GM19328 (cell line): ENCODE measurements around the gene GNAO1.

Experiments used
- ATAC-seq: cut with Tn5 transposase; IDR thresholded peaks from one replicate; pipeline ENCODE4 v1.9.1; 2021; ENCODE audit warnings: mild to moderate bottlenecking, moderate library complexity; ENCODE audit not compliant: unreplicated experiment

GNAO1 gene

DNA sequence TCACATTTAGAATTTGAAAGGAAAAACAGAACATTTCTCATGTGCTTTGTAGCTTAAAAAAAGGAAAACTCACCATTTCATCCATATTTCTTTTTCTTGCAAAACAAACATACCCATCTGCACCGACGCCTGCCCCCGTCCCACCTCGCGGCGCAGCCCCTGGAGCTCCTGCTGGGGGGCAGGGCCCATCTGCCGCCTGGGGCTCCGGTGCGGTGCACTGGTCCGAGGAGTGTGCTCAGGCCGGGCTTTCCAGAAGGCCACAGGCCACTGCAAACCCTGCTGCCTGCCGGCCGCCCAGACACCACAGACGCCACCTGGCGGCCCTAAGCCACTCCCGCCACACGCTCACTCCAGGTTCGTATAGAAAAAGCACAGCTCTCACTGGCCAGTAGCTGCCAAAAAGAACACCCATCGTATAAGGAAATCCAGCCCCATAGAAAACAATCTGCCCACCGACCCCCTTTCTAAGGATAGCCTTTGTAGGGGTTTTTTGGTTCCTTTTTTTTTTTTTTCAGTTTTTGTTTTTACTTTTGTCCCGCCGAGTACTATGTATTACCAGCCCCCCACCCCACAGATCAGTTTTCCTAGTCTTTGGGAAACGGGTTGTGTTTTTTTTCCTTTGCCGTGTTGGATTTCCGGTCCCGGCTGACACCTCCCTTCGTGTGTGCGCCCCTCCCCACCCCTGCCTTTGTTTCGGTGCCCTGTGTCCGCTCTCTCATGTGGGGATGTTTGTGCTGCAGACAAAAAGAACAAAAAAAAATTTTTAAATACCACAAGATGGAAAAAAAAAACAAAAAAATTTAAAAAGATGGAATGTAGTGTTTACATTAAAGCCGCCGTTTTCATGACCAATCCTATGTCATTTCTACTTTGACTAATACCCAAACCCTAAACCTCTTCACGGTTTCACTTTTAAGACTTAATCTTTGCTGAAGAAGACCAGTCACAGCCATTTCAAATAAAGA is 165.3 kb downstream of the GNAO1 start:
- peak; percentile 83 for ATAC-seq

GRCh38 chr16:56357241-56357764 is 166.0 kb downstream of the GNAO1 start:
- ATAC-seq, result peak; percentile 5

GRCh38 chr16:56357765-56358322 is 166.6 kb downstream of the GNAO1 start:
- ATAC-seq, result no peak

- ATAC-seq, result no peak
Observed at GRCh38 chr16:56360117-56361008, 169.1 kb downstream of the GNAO1 start.

DNA sequence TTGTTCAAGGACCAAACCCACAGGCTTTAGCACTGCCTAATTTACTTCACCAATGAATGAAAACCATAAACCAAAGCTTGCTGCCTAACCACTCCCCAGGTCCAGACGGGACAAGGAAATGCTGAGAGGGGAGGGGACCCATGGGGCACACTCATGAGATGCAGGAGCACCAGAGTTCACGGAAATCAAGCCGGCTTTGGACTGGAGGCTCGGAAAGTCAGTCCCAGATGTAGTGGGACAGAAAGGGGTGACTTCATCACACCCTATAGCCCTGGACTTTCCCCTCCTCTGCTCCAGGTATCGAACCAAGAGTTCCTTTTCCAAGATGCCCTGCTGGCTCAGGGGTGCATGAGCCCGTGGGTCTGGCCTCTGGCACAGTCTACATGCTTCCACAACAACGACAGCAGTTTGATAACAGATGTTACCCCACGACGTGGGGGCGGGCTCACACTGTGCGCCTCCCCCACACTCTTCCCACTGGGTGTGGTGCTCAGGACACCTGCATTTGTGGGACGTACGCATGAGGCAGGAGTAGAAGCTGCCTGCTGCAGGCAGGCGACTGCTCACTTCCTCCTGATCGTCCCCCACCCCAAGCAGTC is 170.9 kb downstream of the GNAO1 start:
- ATAC-seq, result no peak

DNA sequence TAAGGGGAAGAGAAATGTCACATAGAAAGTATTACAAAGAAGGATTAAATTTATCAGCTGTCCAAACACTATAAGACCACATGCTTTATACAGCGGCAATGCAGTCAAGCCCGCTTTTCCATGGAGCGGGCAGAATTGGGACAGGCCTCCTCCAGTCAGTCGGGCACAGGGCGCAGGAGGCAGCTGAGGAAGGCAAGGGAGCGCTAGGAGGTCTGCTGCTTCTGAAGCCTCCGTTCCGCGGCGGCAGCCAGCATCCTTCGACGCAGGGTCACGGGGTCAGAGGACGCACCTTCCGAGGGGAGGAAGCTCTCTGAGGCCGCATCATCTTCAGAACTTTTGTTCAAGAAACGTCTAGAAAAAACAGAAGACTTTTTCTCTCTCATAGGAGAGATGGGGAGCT is 171.4 kb downstream of the GNAO1 start:
- no peak for ATAC-seq

DNA sequence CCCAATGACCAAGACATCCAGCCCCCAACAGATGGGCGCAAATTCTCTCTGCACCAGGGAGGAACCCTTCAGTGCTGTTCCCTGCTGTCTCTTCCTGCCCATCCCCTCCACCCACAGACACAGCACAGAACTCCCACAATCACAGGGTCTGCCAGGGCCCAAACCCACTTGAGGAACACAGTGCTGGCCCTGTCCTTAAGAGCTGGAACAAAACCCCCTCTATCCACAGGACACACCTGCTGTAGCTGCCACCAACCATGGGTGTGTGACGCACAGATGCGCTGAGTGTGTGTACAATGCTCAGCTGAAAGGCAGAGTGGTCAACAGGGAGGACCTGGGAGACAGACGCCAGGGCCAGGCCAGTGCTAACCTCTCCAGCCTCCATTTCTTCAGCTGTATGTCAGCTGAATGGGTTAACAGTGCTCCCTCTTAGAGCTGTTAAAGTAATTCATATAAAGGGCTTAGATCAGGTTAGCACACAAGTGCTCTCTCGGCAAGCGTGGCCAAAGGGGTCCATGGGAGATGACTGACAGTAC is 172.0 kb downstream of the GNAO1 start:
- no peak for ATAC-seq

GRCh38 chr16:56363781-56364565 is 172.7 kb downstream of the GNAO1 start:
- no peak for ATAC-seq

- ATAC-seq, result no peak
Observed at GRCh38 chr16:56364865-56365264, 173.6 kb downstream of the GNAO1 start.

DNA sequence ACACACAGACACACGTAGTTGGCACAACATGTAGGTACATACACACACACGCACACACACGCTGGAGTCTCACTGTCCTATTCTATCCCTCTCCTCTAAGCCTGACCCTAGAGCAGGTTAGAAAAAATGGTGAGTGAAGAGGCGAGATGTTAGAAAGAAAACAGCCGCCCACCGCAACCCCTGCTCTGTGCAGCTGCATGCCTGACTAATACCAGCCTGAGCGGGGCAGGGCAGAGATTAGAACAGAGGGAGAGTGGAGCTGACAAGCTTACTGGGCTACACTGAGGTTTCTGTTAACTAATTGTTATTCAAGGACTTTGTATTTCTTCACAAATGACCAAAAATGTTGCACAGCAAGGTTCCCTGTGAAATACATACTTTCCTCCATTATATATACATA is 174.3 kb downstream of the GNAO1 start:
- no peak for ATAC-seq

DNA sequence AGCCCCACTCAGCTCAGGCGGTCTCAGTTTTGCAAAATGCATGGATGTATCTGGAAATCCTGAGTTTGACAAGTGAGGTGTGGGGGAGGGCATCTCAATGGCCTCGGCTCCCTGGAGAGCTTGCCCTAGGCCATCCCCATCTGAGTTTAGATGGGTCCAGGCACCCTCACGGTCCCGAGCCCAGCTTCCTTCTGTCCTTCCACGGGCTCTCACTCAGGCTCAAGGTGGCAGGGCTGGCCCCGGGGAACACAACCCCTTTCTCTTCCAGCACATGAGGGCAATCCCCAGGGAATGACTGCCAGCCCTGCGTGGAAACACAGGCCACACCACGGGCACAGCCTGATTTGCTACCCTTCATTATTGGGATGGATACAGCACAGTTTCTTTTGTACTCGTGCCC is 175.7 kb downstream of the GNAO1 start:
- ATAC-seq, result no peak

DNA sequence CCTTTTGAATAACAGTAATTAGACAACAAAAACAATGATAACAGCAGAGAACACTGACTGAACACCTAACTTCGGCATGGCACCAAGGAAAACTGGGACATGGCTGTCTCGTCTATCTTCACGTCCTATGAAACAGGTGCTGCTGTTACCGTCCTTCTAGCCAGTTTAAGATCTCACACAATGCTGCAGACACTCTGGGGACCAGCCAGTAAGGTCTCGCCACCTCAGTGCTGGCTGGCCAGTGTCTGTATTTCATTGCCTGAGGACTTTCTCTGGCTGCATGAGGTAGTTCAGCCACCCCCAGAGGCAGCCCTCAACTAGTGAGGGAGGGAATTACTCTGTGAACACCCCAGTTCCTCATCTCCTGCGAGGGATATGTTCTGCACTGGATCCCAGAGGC is 176.5 kb downstream of the GNAO1 start:
- no peak for ATAC-seq

DNA sequence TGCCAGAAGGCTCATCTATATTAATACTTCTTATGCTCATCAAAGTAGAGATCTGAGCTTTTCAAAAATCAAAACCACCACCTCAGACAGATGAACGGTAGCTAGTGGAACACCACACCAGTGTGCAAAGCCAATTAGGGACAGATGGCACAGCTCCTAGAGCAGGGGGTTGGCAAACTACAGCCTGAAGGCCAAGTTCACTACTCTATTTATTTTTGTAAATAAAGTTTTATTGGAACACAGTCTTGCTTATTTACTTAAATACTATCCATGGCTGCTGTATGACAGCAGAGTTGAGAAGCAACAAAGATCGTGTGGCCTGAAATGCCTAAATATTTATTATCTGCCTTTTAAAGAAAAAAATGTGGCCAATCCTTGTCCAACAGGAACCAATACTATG is 177.3 kb downstream of the GNAO1 start:
- ATAC-seq, result no peak

GRCh38 chr16:56369202-56369601 is 177.9 kb downstream of the GNAO1 start:
- no peak for ATAC-seq

DNA sequence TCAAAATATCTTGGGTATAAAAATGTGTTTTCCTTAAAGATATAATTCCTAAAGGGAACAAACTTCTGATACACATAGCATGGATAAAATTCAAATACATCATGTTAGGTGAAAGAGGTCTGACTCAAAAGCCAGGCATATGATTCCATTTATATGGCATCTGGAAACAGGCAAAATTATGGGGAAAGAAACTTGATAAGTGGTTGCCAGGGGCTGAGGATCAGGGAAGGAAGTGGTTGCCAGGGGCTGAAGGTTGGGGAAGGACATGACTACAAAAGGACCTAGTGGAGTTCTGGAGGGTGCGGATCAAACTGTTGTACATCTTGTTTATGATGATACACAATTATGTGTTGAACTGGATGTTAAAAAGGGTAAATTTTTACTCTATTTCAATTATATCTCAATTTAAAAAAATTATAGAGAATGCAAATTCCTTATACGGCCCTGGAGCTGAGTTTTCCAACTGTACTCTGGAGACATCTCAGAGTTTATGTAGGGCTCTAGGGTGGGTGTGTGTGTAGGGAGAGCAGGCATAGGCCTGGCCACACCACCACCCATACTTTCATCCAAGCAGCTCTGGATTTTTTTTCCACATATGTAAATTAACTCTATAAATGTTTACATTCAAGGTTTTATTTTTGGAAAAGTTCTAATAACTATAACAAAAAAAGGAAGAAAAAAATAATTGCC is 179.0 kb downstream of the GNAO1 start:
- ATAC-seq, result no peak

DNA sequence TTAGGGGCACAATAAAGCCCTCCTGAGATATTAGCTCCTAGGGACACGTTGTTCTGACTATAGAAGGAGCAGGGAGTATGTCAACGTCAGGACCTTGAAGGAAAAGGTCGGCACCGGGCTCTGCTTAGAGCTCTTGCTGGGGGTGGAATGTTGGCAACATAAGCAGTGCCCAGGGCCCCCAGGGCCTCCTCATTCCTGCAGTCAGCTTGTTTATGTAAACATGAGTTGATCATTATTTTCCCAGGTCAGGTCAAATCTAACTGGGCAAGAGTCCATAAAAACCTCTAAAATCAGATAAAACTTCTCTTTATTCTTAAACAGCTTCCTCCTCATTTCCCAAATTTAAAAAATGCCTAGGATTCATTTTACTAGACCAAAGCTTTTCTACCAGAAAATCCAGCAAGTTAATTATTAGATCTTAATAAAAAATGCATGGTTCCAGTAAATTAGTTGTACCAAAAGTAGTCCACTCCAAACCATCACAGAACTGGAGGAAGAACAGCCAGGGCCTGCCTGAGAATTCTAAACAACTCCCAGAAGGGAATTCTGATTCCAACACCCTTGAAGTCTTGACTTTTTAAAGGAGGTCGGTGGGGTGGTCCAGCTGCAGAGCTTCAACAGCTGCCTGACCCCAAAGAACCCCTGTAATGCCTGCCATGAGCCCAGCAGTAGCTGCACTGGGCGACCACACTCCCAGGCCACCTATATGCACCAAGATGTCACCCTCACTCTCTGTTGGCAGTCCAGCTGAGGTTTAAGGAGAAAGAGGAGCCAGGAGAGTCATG is 179.8 kb downstream of the GNAO1 start:
- no peak for ATAC-seq

- ATAC-seq, result no peak
Observed at GRCh38 chr16:56371660-56371937, 180.3 kb downstream of the GNAO1 start.

- ATAC-seq, result no peak
Observed at GRCh38 chr16:56372013-56372634, 180.8 kb downstream of the GNAO1 start.
